NT2/D1 (cell line): Measurements from ENCODE around the gene HSCB.

ENCODE experiments used
- SUZ12 ChIP-seq: IDR thresholded peaks from 2 replicates; pipeline ENCODE4 v1.6.1; 2011; ENCODE audit not compliant: insufficient read length, insufficient read depth; ENCODE audit errors: extremely low read depth
- YY1 ChIP-seq: IDR thresholded peaks from 2 replicates; pipeline ENCODE4 v1.6.1; 2011; ENCODE audit not compliant: insufficient read length, insufficient read depth
- ZNF274 ChIP-seq: IDR thresholded peaks from 2 replicates; pipeline ENCODE4 v1.6.1; 2011; ENCODE audit warnings: mild to moderate bottlenecking, low read depth, low read length

DNA sequence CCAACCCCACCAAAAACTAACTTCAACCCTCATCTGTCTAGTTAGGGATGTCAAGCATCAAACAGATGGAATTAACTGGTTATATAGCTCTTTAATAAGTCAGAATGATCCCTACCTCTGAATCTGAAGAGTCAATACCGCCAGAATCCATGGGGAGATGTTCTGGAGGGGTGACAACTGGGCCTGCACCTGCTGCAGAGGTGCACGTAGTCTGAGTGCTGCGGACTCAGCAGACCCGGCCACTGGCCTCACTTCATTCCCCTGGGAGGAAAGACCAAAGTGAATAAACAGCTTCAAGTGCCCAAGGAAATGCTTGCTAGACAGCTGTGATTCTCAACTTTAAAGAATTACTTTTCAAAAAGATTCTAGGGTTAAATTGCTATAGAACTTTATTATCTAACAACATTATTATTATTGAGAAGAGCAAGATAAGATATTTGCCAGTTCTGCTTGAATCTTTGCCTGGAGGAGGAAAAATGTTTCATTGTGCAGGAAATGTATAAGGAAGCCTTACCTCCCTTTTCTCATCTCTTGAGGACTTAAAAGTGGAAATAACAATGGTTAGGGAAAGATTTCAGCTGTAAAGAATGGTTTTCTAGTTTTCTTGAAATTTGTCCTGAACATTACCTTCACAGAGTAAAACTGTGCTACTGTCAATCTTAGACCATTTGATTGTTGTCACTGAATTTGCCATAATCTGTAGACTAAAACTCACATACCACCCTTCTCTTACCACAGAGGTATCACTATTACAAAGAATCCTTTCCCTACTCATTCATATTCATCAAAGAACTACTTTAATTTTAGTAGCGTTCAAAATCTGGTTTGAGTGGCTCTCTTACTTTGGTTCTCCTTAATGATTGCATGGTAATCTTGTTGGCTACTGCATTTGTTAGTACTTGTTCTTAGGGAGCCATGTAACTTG lies 54.4 kb downstream of the HSCB start:
- TF ChIP-seq SUZ12 (no peak), YY1 (no peak), ZNF274 (no peak)
